Measurements from ENCODE around the gene CHPT1. TPM values are rescaled to one million over a fixed set of nuclear protein-coding genes. Genes with fewer than 3 reads are reported as not detected.

The CHPT1 gene
- total and polyA plus RNA-seq, 2 of the 13 experiments (the other 11 are each of a cell fraction or from before 2014, with no cell fraction given) = 117 to 178 TPM

DNA sequence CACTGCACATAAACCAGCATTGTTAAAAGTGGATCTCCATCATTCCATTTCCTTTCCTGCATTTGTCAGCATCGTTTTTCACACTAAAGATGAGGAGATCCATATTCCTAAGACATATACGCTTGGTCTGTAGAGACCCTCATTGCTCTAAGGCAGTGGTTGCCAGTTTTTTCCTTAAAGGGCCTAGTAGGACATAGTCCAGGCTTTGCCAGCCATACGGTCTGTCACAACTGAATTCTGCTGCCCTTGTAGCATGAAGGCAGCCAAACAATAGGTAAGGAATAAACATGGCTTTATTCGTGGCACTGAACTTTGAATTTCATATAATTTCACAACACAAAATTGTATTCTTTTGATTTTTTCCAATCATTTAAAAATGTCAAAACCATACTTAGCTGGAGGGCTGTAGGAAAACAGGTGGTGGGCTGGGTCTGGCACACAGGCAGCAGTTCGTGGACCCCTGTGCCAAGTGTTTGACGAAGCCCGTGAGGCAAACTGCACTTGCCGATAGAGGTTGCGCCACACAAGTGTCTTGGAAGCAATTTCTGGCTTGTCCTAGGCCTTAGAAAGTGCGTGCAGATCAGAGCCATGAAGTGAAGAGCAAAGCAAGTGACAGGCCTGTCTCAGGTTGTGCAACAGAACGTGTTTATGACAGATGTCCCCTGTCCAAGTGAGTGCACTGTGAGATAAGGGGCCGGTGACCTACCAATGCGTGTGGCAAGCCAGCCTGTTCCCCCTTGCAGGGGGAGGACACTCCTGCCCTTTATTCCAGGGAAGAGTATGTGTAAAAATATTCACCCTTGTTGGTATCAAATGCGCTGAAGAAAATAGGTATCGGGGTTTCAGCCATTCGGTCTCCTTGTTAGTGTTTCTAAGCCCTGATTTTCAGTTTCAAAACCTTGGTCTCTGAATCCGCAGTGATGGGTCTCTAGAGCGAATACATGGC is 916 bp upstream of the CHPT1 start (continued):
- TF ChIP-seq SETDB1 (CRISPR knock-in tag; IDR thresholded peaks at IDR 0.05; ENCODE audit: borderline replicate concordance) (no peak), CCDC6 (CRISPR knock-in tag; IDR thresholded peaks at IDR 0.05) (peak; percentile 65; the same call in 1 of the 2 replicates), SCMH1 (CRISPR knock-in tag; IDR thresholded peaks at IDR 0.05; ENCODE audit: borderline replicate concordance) (no peak), ZNF746 (CRISPR knock-in tag; IDR thresholded peaks at IDR 0.05) (no peak), ZNF180 (CRISPR knock-in tag; IDR thresholded peaks at IDR 0.05; ENCODE audit: borderline replicate concordance, low read depth) (no peak), PHF21A (CRISPR knock-in tag; IDR thresholded peaks at IDR 0.05) (peak; percentile 45; the same call in 1 of the 2 replicates), SKI (IDR thresholded peaks at IDR 0.05; ENCODE audit: partially characterized antibody) (peak; percentile 63), CEBPB (IDR thresholded peaks at IDR 0.05; ENCODE audit: borderline replicate concordance, low read depth, low read length) (peak; percentile 97), SOX5 (CRISPR knock-in tag; IDR thresholded peaks at IDR 0.05; ENCODE audit: borderline replicate concordance) (peak; percentile 71), STAG1 (CRISPR knock-in tag; IDR thresholded peaks at IDR 0.05) (peak; percentile 6; the same call in 1 of the 2 replicates), FOXO1 (CRISPR knock-in tag; IDR thresholded peaks at IDR 0.05) (peak; percentile 93), GFI1 (CRISPR knock-in tag; IDR thresholded peaks at IDR 0.05; ENCODE audit: borderline replicate concordance) (peak; percentile 57; the same call in 1 of the 2 replicates), SPEN (CRISPR knock-in tag; IDR thresholded peaks at IDR 0.05; ENCODE audit: low read depth) (peak; percentile 34; the same call in 1 of the 2 replicates), ZNF292 (CRISPR knock-in tag; IDR thresholded peaks at IDR 0.05; ENCODE audit: borderline replicate concordance, low read depth) (peak; percentile 87), CEBPG (CRISPR knock-in tag; IDR thresholded peaks at IDR 0.05) (peak; percentile 98), PAX8 (CRISPR knock-in tag; IDR thresholded peaks at IDR 0.05; ENCODE audit: borderline replicate concordance) (no peak), TARDBP (CRISPR knock-in tag; IDR thresholded peaks at IDR 0.05) (peak; percentile 40; the same call in 1 of the 2 replicates), ZNF781 (CRISPR knock-in tag; IDR thresholded peaks at IDR 0.05; ENCODE audit: borderline replicate concordance, not compliant biosample characterization) (peak; percentile 71), ZNF644 (CRISPR knock-in tag; IDR thresholded peaks at IDR 0.05; ENCODE audit: low read depth) (peak; percentile 41; the same call in 1 of the 2 replicates), GATAD1 (CRISPR knock-in tag; IDR thresholded peaks at IDR 0.05) (0 out of 2 replicates have a peak, but pooled peaks have one; percentile 35), ZBTB38 (CRISPR knock-in tag; IDR thresholded peaks at IDR 0.05) (0 out of 2 replicates have a peak, but pooled peaks have one; percentile 14)
- TF ChIP-seq, protein P1, sequence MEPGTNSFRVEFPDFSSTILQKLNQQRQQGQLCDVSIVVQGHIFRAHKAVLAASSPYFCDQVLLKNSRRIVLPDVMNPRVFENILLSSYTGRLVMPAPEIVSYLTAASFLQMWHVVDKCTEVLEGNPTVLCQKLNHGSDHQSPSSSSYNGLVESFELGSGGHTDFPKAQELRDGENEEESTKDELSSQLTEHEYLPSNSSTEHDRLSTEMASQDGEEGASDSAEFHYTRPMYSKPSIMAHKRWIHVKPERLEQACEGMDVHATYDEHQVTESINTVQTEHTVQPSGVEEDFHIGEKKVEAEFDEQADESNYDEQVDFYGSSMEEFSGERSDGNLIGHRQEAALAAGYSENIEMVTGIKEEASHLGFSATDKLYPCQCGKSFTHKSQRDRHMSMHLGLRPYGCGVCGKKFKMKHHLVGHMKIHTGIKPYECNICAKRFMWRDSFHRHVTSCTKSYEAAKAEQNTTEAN (CRISPR knock-in tag; conservative IDR thresholded peaks at IDR 0.05) = peak; percentile 92
- TF ChIP-seq, protein P2, sequence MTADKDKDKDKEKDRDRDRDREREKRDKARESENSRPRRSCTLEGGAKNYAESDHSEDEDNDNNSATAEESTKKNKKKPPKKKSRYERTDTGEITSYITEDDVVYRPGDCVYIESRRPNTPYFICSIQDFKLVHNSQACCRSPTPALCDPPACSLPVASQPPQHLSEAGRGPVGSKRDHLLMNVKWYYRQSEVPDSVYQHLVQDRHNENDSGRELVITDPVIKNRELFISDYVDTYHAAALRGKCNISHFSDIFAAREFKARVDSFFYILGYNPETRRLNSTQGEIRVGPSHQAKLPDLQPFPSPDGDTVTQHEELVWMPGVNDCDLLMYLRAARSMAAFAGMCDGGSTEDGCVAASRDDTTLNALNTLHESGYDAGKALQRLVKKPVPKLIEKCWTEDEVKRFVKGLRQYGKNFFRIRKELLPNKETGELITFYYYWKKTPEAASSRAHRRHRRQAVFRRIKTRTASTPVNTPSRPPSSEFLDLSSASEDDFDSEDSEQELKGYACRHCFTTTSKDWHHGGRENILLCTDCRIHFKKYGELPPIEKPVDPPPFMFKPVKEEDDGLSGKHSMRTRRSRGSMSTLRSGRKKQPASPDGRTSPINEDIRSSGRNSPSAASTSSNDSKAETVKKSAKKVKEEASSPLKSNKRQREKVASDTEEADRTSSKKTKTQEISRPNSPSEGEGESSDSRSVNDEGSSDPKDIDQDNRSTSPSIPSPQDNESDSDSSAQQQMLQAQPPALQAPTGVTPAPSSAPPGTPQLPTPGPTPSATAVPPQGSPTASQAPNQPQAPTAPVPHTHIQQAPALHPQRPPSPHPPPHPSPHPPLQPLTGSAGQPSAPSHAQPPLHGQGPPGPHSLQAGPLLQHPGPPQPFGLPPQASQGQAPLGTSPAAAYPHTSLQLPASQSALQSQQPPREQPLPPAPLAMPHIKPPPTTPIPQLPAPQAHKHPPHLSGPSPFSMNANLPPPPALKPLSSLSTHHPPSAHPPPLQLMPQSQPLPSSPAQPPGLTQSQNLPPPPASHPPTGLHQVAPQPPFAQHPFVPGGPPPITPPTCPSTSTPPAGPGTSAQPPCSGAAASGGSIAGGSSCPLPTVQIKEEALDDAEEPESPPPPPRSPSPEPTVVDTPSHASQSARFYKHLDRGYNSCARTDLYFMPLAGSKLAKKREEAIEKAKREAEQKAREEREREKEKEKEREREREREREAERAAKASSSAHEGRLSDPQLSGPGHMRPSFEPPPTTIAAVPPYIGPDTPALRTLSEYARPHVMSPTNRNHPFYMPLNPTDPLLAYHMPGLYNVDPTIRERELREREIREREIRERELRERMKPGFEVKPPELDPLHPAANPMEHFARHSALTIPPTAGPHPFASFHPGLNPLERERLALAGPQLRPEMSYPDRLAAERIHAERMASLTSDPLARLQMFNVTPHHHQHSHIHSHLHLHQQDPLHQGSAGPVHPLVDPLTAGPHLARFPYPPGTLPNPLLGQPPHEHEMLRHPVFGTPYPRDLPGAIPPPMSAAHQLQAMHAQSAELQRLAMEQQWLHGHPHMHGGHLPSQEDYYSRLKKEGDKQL (CRISPR knock-in tag; IDR thresholded peaks at IDR 0.05; ENCODE audit: low read depth) = peak; percentile 85
